Transverse colon (tissue), 4 donors: ENCODE measurements around the gene C1QTNF6. TPM values are rescaled to one million over a fixed set of nuclear protein-coding genes. Genes with fewer than 3 reads are reported as not detected.

Experiments
- DNase-seq: peaks from one replicate; pipeline ENCODE4 v3.0.0-alpha.2; 2019
- H3K27ac ChIP-seq, 4 donors: fragments of 200-600 bp; sonication (generic); 2 replicates each; pipeline ENCODE4 v1.5.1; 2016 to 2018; ENCODE audit warnings: inconsistent platforms in 4 of 4
- H3K27me3 ChIP-seq: fragments of 200-600 bp; sonication (generic); 2 replicates; pipeline ENCODE4 v1.5.1; 2017; ENCODE audit warnings: inconsistent platforms
- H3K36me3 ChIP-seq, 4 donors: fragments of 200-600 bp; sonication (generic); 2 replicates each; pipeline ENCODE4 v1.5.1; 2017 to 2019; ENCODE audit warnings: inconsistent platforms in 4 of 4
- H3K4me1 ChIP-seq, 4 donors: fragments of 200-600 bp; sonication (generic); 2 replicates each; pipeline ENCODE4 v1.5.1; 2017 to 2020; ENCODE audit warnings: inconsistent platforms in 4 of 4
- H3K4me3 ChIP-seq, 4 donors: fragments of 200-600 bp; sonication (generic); 1 replicate in 1 of 4; 2 replicates in 3 of 4; pipeline versions ENCODE4 v1.5.1 to v1.6.1; 2017 to 2019; ENCODE audit warnings: inconsistent platforms in 4 of 4
- H3K9me3 ChIP-seq, 2 donors: fragments of 200-600 bp; sonication (generic); 2 replicates each; pipeline ENCODE4 v1.5.1; 2017 to 2019; ENCODE audit warnings: inconsistent platforms in 2 of 2
- EP300 ChIP-seq: sonication (generic); formaldehyde crosslinking; IDR thresholded peaks from one replicate; pipeline ENCODE4 v1.6.1; 2017; ENCODE audit warnings: antibody characterized with exemption, low read depth
- POLR2A ChIP-seq: fragments of 450-650 bp; IDR thresholded peaks from one replicate; pipeline ENCODE4 v1.6.1; 2016; ENCODE audit warnings: antibody characterized with exemption, mild to moderate bottlenecking, moderate library complexity
- POLR2AphosphoS5 ChIP-seq, 3 donors: sonication (generic); formaldehyde crosslinking; IDR thresholded peaks; one replicate each; pipeline ENCODE4 v1.6.1; 2016; ENCODE audit warnings: antibody characterized with exemption in 3 of 3
- WGBS, 2 donors: methylation state at CpG; one replicate each; pipeline ENCODE4 v1.1.5; 2018; ENCODE audit warnings: low coverage in 1 of 2; 5-methylcytosine and 5-hydroxymethylcytosine counted together
- in situ Hi-C, 4 donors: fragments of 200-750 bp; cut with MboI; loops; one replicate each; pipeline versions ENCODE4 v1.15.0 to v1.15.1; 2017; ENCODE audit warnings: low sequenced_read_pairs in 3 of 4, low pct_ligation_motif_present in 1 of 4, low pct_unique_long_range_greater_than_20kb in 1 of 4
- intact Hi-C: fragments of 100-400 bp; cut with DNase I; formaldehyde crosslinking; loops from one replicate; pipeline ENCODE4 v1.15.1; 2023; ENCODE audit warnings: low total_unique reads
- total RNA-seq, 4 donors: library from RNA; depleted of rRNA; stranded (reverse); fragments of >200 nt; gene quantifications; one replicate each; pipeline ENCODE4 v1.1.0, GENCODE V29; 2016
- TF ChIP-seq, protein P1 (sequence below), 5 experiments: fragments of 200-600 bp in 3 of 5; fragments of 450-650 bp in 2 of 5; sonication (generic) in 3 of 5; IDR thresholded peaks; 1 replicate in 2 of 5; 2 replicates in 3 of 5; pipeline ENCODE4 v1.5.1; 2016 to 2017; ENCODE audit warnings: antibody characterized with exemption in 5 of 5, inconsistent platforms in 3 of 5, mild to moderate bottlenecking in 2 of 5, moderate library complexity in 1 of 5

C1QTNF6 gene
- total RNA-seq, 4 donors from 2014 or later: 1.4 to 68.8 (median 7.5) TPM

DNA sequence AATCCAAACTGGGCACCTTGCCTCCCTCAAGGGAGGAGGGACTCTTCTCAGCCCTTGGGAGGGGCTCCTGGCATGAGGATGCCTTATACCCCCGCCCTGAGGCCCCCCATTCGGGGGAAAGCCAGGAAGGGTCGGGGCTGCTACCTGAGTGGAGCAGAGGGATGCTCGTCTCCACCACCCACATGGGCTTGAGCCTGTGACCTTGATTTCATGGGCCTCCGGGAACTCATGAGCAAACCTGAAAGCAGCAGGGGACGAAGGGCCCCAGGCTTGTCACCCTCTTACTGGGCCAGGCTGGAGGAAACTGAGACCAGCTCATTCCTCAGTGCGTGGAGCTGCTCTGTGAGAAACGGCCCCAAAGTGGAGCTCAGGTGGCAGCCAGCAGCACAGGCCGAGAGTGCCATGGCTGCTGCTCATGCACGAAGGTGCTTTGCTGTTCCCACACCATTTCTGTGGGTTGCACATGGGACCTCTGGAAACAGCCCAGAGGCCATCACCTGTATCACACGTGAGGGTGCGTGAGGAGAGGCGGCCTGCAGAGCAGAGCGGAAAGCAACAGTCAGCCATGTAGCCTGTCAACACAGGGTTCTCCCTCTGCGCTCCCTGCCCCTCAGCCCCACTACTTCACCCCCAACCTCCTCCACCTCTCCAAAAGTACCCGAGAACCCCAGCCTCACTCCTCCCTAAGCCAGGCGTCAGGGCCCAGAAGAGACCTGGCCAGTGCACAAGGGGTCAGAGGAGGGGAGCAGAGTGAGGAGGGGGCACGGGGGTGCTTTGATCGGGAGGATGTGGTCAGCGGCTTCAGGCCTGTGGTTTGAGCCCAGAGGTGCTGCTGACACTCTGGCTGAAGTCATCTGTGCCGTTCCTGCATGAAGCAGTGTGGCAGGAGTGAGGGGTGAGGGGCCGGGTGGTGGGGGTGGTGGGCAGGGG, 24.2 kb downstream of the C1QTNF6 start:
- Histone ChIP-seq H3K27me3 (no peaks in the 10 kb centered on the region), H3K36me3 (no peaks in the 10 kb centered on the region), H3K9me3 (no peaks in the 10 kb centered on the region), H3K4me1 (peaks cover 14 to 25% (median 23%) of the 10 kb centered on the region in 4 donors), H3K27ac (peak overlapping the region; percentile 20 to 58 (median 26)), H3K4me3 (no peak overlapping the region)
- intact Hi-C loops (no loop called here), in situ Hi-C loops (no loop called here)
- DNase-seq: no peak
- 79% methylated on average over 22 of the region's 22 CpGs; no CpG with 5 or more reads in 1 of the 2 donors for WGBS, 2 donors
- TF ChIP-seq, protein P1, sequence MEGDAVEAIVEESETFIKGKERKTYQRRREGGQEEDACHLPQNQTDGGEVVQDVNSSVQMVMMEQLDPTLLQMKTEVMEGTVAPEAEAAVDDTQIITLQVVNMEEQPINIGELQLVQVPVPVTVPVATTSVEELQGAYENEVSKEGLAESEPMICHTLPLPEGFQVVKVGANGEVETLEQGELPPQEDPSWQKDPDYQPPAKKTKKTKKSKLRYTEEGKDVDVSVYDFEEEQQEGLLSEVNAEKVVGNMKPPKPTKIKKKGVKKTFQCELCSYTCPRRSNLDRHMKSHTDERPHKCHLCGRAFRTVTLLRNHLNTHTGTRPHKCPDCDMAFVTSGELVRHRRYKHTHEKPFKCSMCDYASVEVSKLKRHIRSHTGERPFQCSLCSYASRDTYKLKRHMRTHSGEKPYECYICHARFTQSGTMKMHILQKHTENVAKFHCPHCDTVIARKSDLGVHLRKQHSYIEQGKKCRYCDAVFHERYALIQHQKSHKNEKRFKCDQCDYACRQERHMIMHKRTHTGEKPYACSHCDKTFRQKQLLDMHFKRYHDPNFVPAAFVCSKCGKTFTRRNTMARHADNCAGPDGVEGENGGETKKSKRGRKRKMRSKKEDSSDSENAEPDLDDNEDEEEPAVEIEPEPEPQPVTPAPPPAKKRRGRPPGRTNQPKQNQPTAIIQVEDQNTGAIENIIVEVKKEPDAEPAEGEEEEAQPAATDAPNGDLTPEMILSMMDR (IDR thresholded peaks at IDR 0.05): no peak
- TF ChIP-seq EP300: no peak
- TF ChIP-seq POLR2AphosphoS5 (IDR thresholded peaks at IDR 0.05): no peak
- TF ChIP-seq POLR2A: no peak

DNA sequence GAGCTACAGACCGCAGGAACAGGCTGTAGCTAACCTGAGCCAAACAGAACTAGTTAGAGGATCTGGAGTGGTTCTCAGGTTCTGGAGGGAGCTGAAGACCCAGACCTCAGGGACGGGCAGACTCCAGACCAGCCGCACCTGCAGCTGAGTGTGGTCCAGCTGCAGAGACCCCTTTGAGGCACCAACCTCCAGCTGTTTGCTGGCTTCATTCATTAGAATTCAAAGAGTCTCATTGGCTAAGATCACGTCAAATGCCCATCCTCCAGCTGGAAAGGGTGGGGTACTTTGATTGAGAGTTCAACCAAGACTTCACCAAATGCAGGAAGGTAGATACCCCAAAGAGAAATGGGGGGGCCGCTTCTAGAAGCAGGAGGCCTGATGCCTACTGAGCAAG, 25.0 kb downstream of the C1QTNF6 start:
- in situ Hi-C loops: no loop called here
- 79% methylated on average over 5 of the region's 5 CpGs; no CpG with 5 or more reads in 1 of the 2 donors for WGBS, 2 donors
- intact Hi-C loops: no loop called here

DNA sequence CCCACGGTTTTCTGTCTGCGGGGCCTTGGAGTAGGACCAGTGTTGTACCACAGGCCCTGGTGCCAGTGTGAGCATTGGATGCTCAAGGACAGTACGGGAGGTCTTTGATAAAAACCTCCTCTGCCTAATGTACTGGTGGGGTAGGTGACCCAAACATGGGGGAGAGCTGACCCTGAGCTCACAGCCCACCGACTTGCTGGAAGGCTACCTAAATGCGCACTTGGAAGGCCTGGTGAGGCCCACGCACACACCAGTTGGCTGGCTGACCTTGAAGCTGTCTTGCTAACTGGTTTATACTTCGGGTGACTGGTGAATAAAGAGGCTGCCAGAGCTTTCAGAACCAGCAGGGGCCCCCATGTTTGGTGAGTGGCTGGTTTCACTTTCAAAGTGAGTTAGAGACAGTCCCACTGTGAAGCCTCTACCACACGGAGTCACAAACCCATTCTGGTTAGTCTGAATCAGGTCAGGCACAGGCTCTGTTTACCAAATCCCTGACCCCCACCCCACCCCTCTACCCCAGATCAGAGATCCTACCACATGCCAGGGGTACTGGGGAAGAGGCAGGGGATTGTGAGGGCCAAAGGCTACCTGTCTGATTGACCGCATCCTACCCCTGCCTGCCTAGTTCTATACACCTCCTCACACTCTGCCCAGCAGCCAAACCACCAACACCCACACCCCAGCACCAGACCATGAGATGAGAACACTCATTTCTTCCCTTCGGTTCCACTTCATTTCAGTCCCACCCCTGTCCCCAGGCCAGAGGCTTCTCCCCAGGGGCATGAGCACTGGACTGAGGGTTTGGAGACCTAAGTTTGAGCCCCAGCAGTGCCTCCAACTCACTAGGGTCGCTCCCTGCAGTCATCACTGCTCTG, 25.6 kb downstream of the C1QTNF6 start:
- WGBS, 2 donors: 57% methylated on average over 11 of the region's 11 CpGs; no CpG with 5 or more reads in 1 of the 2 donors
- in situ Hi-C loops: no loop called here
- Histone ChIP-seq H3K27me3 (no peaks in the 10 kb centered on the region), H3K4me1 (peaks cover 7 to 17% (median 9%) of the 10 kb centered on the region in 4 donors), H3K36me3 (no peaks in the 10 kb centered on the region), H3K27ac (peak overlapping the region in 3 of 4 donors; percentile 20 to 58 (median 31)), H3K9me3 (no peaks in the 10 kb centered on the region), H3K4me3 (no peak overlapping the region)
- TF ChIP-seq, protein P1 (IDR thresholded peaks at IDR 0.05): peak in 1 of 5 experiments; percentile 11
- TF ChIP-seq POLR2A (no peak), POLR2AphosphoS5 (IDR thresholded peaks at IDR 0.05) (no peak), EP300 (no peak)
- DNase-seq: peak; percentile 49
- intact Hi-C loops: no loop called here

More for the DNA sequence above, 25.0 kb downstream of the C1QTNF6 start:
- Histone ChIP-seq H3K9me3 (no peaks in the 10 kb centered on the region), H3K27ac (peak overlapping the region in 3 of 4 donors; percentile 20 to 58 (median 31)), H3K4me3 (no peak overlapping the region), H3K4me1 (peaks cover 14 to 21% (median 15%) of the 10 kb centered on the region in 4 donors), H3K27me3 (no peaks in the 10 kb centered on the region), H3K36me3 (no peaks in the 10 kb centered on the region)
- no peak for DNase-seq
- TF ChIP-seq POLR2AphosphoS5 (IDR thresholded peaks at IDR 0.05) (no peak), EP300 (no peak), POLR2A (no peak)
- TF ChIP-seq, protein P1 (IDR thresholded peaks at IDR 0.05): no peak

DNA sequence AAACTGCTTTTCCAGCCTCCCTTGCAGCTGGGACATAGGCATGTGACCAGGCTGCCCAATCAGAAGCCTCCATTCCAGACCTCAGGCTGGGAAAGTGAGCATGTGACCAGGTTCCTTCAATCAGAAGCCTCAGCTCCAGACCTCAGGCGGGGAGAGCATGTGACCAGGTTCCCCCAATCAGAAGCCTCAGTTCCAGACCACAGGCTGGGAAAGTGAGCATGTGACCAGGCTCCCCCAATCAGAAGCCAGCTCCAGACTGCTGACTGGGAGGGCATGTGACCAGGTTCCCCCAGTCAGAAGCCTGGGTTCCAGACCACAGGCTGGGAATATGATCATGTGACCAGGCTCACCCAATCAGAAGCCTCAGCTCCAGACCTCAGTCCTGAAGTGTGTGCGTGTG, 26.6 kb downstream of the C1QTNF6 start:
- Histone ChIP-seq H3K27me3 (no peaks in the 10 kb centered on the region), H3K36me3 (no peaks in the 10 kb centered on the region), H3K4me3 (no peak overlapping the region), H3K27ac (no peak overlapping the region), H3K9me3 (no peaks in the 10 kb centered on the region), H3K4me1 (peaks cover 0 to 6% (median 0%) of the 10 kb centered on the region in 4 donors)
- in situ Hi-C loops: no loop called here
- intact Hi-C loops: no loop called here
- TF ChIP-seq, protein P1 (IDR thresholded peaks at IDR 0.05): no peak
- TF ChIP-seq EP300 (no peak), POLR2A (no peak), POLR2AphosphoS5 (IDR thresholded peaks at IDR 0.05) (no peak)
- no peak for DNase-seq
- 90% methylated on average over 1 of the region's 2 CpGs; no CpG with 5 or more reads in 1 of the 2 donors for WGBS, 2 donors
